Measurements from ENCODE around the gene TBC1D32.

DNA sequence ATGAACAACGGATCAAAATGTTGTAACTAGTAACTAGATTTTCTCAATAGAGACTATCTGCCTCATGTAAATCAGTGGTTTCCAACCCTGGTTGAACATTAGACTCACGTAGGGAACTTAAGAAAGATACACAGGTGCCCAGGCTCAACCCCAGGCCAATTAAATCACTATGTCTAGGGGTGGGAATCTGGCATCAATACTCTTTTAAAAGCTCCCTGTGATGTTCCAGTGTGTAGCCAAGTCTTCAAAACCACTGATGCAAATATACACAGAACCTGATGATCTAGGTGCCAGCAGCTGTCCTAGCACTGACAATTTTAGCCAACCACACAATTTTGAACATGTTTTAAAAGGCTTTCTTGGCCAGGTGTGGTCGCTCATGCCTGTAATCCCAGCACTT is 128.7 kb downstream of the TBC1D32 start:
- TF ChIP-seq CTCF (conservative IDR thresholded peaks at IDR 0.05 in 1 of 2, IDR thresholded peaks at IDR 0.05 in 1 of 2; ENCODE audit: extremely low read depth in 1 of 2, insufficient read depth in 1 of 2, low read depth in 1 of 2, low read length in 2 of 2) (no peak), EZH2 (IDR thresholded peaks at IDR 0.05; ENCODE audit: borderline replicate concordance, low read length) (no peak)
